Activated naive CD4-positive, alpha-beta T cell treated with anti-CD3 and anti-CD28 coated beads, Interleukin-2, amount 10 ng/mL, durations not matched to agents 7 days and 5 days (primary cell): ENCODE results near the gene SMIM30.
"Not testable (repeated sequence)": the region's sequence is repeated elsewhere in the genome, so short reads cannot be mapped to it uniquely, and the experiment has no call there.

Experiments
- CTCF ChIA-PET: fragments of 350-600 bp; sonication (Branson Sonifier 250); formaldehyde crosslinking; loops from one replicate; lab custom pipeline; 2021; ENCODE audit warnings: antibody characterized with exemption; lab: Charles Lee
- DNase-seq: peaks from one replicate; pipeline ENCODE4 v3.0.0-alpha.2; 2020
- H3K27ac Mint-ChIP-seq: one replicate; pipeline ENCODE4 v1.8.0; 2021; ENCODE audit warnings: mild to moderate bottlenecking, moderate library complexity, mixed read lengths
- H3K27me3 Mint-ChIP-seq: one replicate; pipeline ENCODE4 v1.8.0; 2021; ENCODE audit warnings: mild to moderate bottlenecking, mixed read lengths
- H3K36me3 Mint-ChIP-seq: one replicate; pipeline ENCODE4 v1.8.0; 2021; ENCODE audit warnings: mixed read lengths
- H3K4me1 Mint-ChIP-seq: one replicate; pipeline ENCODE4 v1.8.0; 2021; ENCODE audit warnings: mixed read lengths
- H3K4me3 Mint-ChIP-seq: one replicate; pipeline ENCODE4 v1.8.0; 2021; ENCODE audit warnings: mild to moderate bottlenecking, moderate library complexity, mixed read lengths
- H3K9me3 Mint-ChIP-seq: one replicate; pipeline ENCODE4 v1.8.0; 2021; ENCODE audit warnings: mixed read lengths

The SMIM30 gene

GRCh38 chr7:113128031-113128430 is 9.7 kb upstream of the SMIM30 start:
- Mint-ChIP-seq H3K4me3 (no peak overlapping the region), H3K9me3 (no peaks in the 10 kb centered on the region), H3K27ac (no peak overlapping the region), H3K27me3 (no peaks in the 10 kb centered on the region), H3K36me3 (no peaks in the 10 kb centered on the region), H3K4me1 (no peaks in the 10 kb centered on the region)
- CTCF ChIA-PET, result no interaction called here
- no peak for DNase-seq

- Mint-ChIP-seq H3K27me3 (no peaks in the 10 kb centered on the region), H3K9me3 (no peaks in the 10 kb centered on the region), H3K36me3 (no peaks in the 10 kb centered on the region), H3K4me1 (no peaks in the 10 kb centered on the region), H3K27ac (no peak overlapping the region), H3K4me3 (no peak overlapping the region)
- CTCF ChIA-PET, result interaction anchor here (1.5 kb wide), 1 partner anchor 34 kb away, joined by 3 read pairs; no protein-coding TSS in a partner anchor
- DNase-seq, result no peak
Observed at GRCh38 chr7:113125728-113126127, 7.4 kb upstream of the SMIM30 start.

DNA sequence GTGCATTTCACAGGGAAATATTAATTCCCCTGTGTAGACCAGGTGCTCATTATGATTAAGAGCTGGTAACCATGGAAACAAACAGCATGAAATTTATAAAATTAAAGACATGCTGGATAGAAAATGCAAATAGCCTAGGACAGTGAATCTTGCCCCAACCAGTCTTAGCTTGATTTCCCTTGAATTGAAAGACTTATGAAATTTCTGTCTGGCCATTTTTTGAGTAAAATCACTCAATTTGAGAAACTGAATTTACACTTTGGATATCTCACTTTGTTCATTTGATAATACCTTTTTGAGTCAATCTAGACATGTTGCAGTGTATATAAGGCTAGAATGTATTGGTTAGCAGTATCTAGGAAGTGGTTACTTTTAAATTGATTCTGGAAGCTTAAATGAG is 4.4 kb upstream of the SMIM30 start:
- CTCF ChIA-PET, result no interaction called here
- no peak overlapping the region for H3K27ac Mint-ChIP-seq
- H3K27me3 Mint-ChIP-seq, result no peaks in the 10 kb centered on the region
- no peak overlapping the region for H3K4me3 Mint-ChIP-seq
- no peak for DNase-seq
- peaks cover 21% of the 10 kb centered on the region for H3K4me1 Mint-ChIP-seq
- H3K36me3 Mint-ChIP-seq, result peaks cover 1% of the 10 kb centered on the region
- H3K9me3 Mint-ChIP-seq, result no peaks in the 10 kb centered on the region

DNA sequence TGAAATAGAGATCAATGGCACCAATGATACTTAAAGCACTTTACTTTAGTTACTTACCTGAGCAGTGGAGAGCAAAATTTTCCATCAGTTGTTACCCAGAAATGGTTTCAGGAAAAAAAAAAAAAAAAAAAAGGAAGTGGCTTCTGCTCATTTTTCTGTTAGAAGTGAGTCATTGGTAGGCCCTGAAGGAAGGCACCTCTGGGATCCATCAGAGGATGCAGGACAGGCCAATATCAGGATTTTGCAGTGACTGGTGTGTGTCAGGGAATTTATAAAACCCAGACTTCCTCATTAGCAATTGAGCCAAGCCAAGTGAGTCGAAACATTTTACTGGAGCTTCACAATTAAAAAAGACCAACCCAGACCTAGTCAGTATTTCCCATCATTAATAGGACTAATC is 2.3 kb upstream of the SMIM30 start:
- Mint-ChIP-seq H3K4me3 (no peak overlapping the region), H3K4me1 (peaks cover 28% of the 10 kb centered on the region), H3K9me3 (no peaks in the 10 kb centered on the region), H3K27ac (no peak overlapping the region), H3K36me3 (peaks cover 5% of the 10 kb centered on the region), H3K27me3 (no peaks in the 10 kb centered on the region)
- no peak for DNase-seq
- CTCF ChIA-PET, result no interaction called here

- Mint-ChIP-seq H3K27ac (no peak overlapping the region), H3K27me3 (no peaks in the 10 kb centered on the region), H3K36me3 (peaks cover 6% of the 10 kb centered on the region), H3K9me3 (no peaks in the 10 kb centered on the region), H3K4me1 (peaks cover 28% of the 10 kb centered on the region), H3K4me3 (peak overlapping the region; percentile 44)
- CTCF ChIA-PET, result no interaction called here
- no peak for DNase-seq
Observed at GRCh38 chr7:113119429-113119828, 1.1 kb upstream of the SMIM30 start.

GRCh38 chr7:113117374-113117774 is 980 bp downstream of the SMIM30 start:
- CTCF ChIA-PET, H3K27ac Mint-ChIP-seq, DNase-seq, H3K9me3 Mint-ChIP-seq, H3K36me3 Mint-ChIP-seq, H3K27me3 Mint-ChIP-seq: not testable (repeated sequence)
- H3K4me3 Mint-ChIP-seq, result peak overlapping the region; percentile 86
- peaks cover 28% of the 10 kb centered on the region for H3K4me1 Mint-ChIP-seq

GRCh38 chr7:113113912-113114311 is 4.4 kb downstream of the SMIM30 start:
- peaks cover 18% of the 10 kb centered on the region for H3K4me1 Mint-ChIP-seq
- no peak overlapping the region for H3K4me3 Mint-ChIP-seq
- CTCF ChIA-PET, result interaction anchor here (1.1 kb wide), 1 partner anchor 564 kb away, joined by 5 read pairs; no protein-coding TSS in a partner anchor
- DNase-seq, result no peak
- H3K9me3 Mint-ChIP-seq, result no peaks in the 10 kb centered on the region
- no peaks in the 10 kb centered on the region for H3K27me3 Mint-ChIP-seq
- no peak overlapping the region for H3K27ac Mint-ChIP-seq
- peaks cover 6% of the 10 kb centered on the region for H3K36me3 Mint-ChIP-seq

GRCh38 chr7:113109718-113110117 is 8.6 kb downstream of the SMIM30 start:
- Mint-ChIP-seq H3K27me3 (no peaks in the 10 kb centered on the region), H3K4me3 (no peak overlapping the region), H3K9me3 (no peaks in the 10 kb centered on the region), H3K4me1 (no peaks in the 10 kb centered on the region), H3K36me3 (no peaks in the 10 kb centered on the region), H3K27ac (no peak overlapping the region)
- no peak for DNase-seq
- CTCF ChIA-PET, result interaction anchor here (0.8 kb wide), 1 partner anchor 10 kb away, joined by 3 read pairs; no protein-coding TSS in a partner anchor

DNA sequence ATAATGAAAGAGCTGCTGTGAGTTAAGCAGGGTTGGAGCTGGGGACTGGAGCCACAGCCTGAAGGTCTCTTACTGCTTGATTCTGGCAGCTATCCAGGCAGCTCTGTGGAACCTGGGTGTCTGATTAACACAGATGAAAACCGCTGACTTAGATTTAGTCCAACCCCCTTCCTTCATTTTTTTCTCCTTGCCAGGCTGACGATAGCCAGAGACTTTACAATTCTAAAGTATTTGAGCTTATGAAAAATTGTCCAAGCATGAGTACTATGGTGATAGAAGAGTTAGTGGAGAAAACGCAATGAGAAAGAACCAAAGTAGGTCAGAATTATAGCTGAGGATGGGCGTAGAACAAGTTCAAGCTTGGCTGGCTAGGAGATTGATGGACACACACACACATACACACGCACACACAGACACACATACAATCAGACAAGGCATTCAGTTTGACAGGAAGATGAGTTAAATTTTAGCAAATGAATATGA is 18.2 kb downstream of the SMIM30 start:
- Mint-ChIP-seq H3K4me3 (no peak overlapping the region), H3K4me1 (no peaks in the 10 kb centered on the region), H3K9me3 (no peaks in the 10 kb centered on the region), H3K27me3 (no peaks in the 10 kb centered on the region), H3K36me3 (no peaks in the 10 kb centered on the region), H3K27ac (no peak overlapping the region)
- CTCF ChIA-PET, result interaction anchor here (0.7 kb wide), 1 partner anchor 9 kb away, joined by 3 read pairs; no protein-coding TSS in a partner anchor
- DNase-seq, result no peak

- no peaks in the 10 kb centered on the region for H3K36me3 Mint-ChIP-seq
- H3K4me3 Mint-ChIP-seq, result no peak overlapping the region
- no peaks in the 10 kb centered on the region for H3K4me1 Mint-ChIP-seq
- H3K27ac Mint-ChIP-seq, result no peak overlapping the region
- DNase-seq, result no peak
- no peaks in the 10 kb centered on the region for H3K27me3 Mint-ChIP-seq
- CTCF ChIA-PET, result no interaction called here
- H3K9me3 Mint-ChIP-seq, result no peaks in the 10 kb centered on the region
Observed at GRCh38 chr7:113099284-113099919, 19.0 kb downstream of the SMIM30 start.

GRCh38 chr7:113094517-113095249 is 23.7 kb downstream of the SMIM30 start:
- H3K4me1 Mint-ChIP-seq, result no peaks in the 10 kb centered on the region
- DNase-seq, result no peak
- no peaks in the 10 kb centered on the region for H3K36me3 Mint-ChIP-seq
- H3K27ac Mint-ChIP-seq, result no peak overlapping the region
- no peaks in the 10 kb centered on the region for H3K9me3 Mint-ChIP-seq
- CTCF ChIA-PET, result interaction anchor here (2.1 kb wide), 1 partner anchor 14 kb away, joined by 6 read pairs; no protein-coding TSS in a partner anchor
- no peaks in the 10 kb centered on the region for H3K27me3 Mint-ChIP-seq
- H3K4me3 Mint-ChIP-seq, result no peak overlapping the region

DNA sequence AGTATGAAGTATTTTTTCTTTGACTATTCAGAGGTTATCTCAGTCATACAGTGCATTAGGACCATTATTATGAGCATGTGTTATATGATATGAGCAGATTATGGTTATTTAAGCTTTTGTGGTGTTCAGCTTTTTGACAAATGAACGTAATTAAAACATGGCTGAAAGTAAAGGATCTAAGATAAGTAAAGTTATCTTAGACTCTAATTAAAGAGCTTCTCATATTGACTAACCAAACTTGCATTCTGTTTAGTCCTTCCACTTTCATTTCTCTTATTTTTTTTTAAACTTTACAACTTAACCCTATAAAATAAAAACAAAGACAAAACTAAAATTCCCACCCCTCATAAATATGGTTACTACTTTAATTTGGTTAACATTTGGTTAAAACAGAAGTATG is 24.8 kb downstream of the SMIM30 start:
- CTCF ChIA-PET, result interaction anchor here (1.2 kb wide), 1 partner anchor 46 kb away, joined by 3 read pairs; no protein-coding TSS in a partner anchor
- DNase-seq, result no peak
- H3K4me1 Mint-ChIP-seq, result no peaks in the 10 kb centered on the region

GRCh38 chr7:113092762-113093161 is 25.6 kb downstream of the SMIM30 start:
- H3K4me1 Mint-ChIP-seq, result no peaks in the 10 kb centered on the region
- H3K9me3 Mint-ChIP-seq, result no peaks in the 10 kb centered on the region
- peaks cover 9% of the 10 kb centered on the region for H3K27me3 Mint-ChIP-seq
- DNase-seq, result no peak
- no peak overlapping the region for H3K4me3 Mint-ChIP-seq
- no peak overlapping the region for H3K27ac Mint-ChIP-seq
- H3K36me3 Mint-ChIP-seq, result no peaks in the 10 kb centered on the region
- CTCF ChIA-PET, result interaction anchor here (1.2 kb wide), 1 partner anchor 45 kb away, joined by 3 read pairs; no protein-coding TSS in a partner anchor

More for the DNA sequence above, 24.8 kb downstream of the SMIM30 start:
- no peaks in the 10 kb centered on the region for H3K36me3 Mint-ChIP-seq
- H3K27me3 Mint-ChIP-seq, result peaks cover under 1% of the 10 kb centered on the region
- H3K9me3 Mint-ChIP-seq, result no peaks in the 10 kb centered on the region
- H3K27ac Mint-ChIP-seq, result no peak overlapping the region
- H3K4me3 Mint-ChIP-seq, result no peak overlapping the region

- CTCF ChIA-PET, result no interaction called here
- H3K27ac Mint-ChIP-seq, result no peak overlapping the region
- no peak for DNase-seq
- H3K36me3 Mint-ChIP-seq, result no peaks in the 10 kb centered on the region
- no peak overlapping the region for H3K4me3 Mint-ChIP-seq
- H3K27me3 Mint-ChIP-seq, result peaks cover 43% of the 10 kb centered on the region
- no peaks in the 10 kb centered on the region for H3K9me3 Mint-ChIP-seq
- H3K4me1 Mint-ChIP-seq, result peaks cover 17% of the 10 kb centered on the region
Observed at GRCh38 chr7:113087071-113087998, 31.0 kb downstream of the SMIM30 start.
